GM20431 (cell line): ENCODE results near the gene BHMT2.

Source experiments
- in situ Hi-C: fragments of 300-500 bp; cut with MseI, MboI; formaldehyde crosslinking; loops from one replicate; pipeline ENCODE4 v1.15.0; 2020; ENCODE audit warnings: low sequenced_read_pairs; ENCODE audit not compliant: unreplicated experiment

Gene BHMT2, protein sequence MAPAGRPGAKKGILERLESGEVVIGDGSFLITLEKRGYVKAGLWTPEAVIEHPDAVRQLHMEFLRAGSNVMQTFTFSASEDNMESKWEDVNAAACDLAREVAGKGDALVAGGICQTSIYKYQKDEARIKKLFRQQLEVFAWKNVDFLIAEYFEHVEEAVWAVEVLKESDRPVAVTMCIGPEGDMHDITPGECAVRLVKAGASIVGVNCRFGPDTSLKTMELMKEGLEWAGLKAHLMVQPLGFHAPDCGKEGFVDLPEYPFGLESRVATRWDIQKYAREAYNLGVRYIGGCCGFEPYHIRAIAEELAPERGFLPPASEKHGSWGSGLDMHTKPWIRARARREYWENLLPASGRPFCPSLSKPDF

DNA sequence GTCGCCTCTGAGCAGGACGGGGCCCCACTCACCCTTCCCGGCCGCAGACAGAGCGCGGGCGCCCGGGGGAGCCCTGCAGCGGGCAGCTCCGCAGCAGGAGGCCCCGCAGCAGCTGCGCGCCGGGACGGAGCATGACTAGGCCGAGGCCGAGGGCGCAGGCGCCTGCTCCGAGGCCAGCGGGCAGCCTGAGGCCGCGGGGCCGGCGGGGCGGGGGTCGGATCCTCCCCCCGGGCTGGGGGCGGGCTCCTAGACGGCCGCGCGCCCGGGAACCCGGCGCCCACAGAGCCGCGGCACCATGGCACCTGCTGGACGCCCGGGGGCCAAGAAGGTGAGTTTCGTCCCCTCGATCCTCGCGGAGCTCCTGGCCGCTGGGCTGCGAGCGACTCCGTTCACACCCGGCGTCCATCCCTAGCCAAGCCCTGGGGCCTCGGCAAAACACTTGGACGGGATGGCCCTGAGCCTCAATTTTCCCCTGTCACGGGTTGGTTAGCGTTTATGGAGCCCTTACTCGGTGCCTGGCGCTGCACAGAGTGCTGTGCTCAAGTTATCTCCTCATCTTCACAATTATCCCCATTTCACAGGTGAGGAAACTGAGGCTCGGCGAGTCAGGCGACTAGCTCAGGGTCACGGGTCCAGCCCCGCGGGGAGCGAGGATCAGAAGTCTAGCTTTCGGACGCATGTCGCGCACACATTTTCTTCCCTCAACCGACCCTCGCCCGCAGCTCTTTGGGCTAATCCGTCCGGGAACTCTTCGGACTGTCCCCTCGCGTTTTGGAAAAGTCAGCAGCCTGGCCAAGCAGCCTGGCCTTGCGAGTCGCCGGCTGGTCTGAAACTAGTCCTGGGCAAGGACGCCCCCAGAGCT is at the start of gene BHMT2, which contains the start of gene DMGDH:
BHMT2 (plus strand) TSS at position 280 of the 862 bp plus-strand sequence; CDS start at position 296, 16 bp downstream.
DMGDH (minus strand) TSS at position 187 of the 862 bp plus-strand sequence; CDS start at position 133, 54 bp downstream.
- in situ Hi-C loops: no loop called here

DNA sequence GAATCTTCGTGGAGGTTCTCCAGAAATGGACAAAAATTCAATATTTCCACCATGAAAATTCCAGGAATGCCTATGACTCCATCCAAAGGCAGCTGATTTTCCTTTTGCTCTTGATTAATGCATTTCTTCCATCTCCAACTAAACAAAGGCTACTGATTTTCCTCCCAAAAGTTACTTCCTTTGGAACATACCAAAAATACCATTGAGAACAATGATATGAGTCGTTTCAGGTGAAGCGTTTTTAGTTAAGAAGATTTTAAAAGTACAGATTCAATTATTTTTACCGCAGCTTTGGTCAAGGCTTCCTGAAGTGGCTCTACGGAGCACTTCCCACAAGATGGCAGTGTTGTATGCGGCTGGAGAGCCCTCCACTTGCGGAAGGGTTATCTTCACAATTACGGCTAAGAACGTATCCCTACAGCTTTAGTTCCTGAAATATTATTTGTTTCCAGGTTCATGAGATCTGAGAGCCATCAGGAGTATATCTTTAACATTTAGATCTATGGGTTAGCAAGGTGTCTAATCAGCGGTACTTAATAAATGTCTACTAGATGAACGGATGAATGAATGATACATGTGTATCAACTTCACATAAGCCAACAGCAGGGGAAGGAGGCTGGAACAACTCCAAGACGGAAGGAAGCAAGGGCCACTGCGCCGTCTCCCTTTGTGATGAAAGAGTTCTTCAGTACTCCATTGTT is 48.6 kb upstream of the BHMT2 start:
- in situ Hi-C loops: loop anchor here (10.0 to 25.0 kb wide), 2 partner anchors 104 to 441 kb away; no protein-coding TSS in a partner anchor

DNA sequence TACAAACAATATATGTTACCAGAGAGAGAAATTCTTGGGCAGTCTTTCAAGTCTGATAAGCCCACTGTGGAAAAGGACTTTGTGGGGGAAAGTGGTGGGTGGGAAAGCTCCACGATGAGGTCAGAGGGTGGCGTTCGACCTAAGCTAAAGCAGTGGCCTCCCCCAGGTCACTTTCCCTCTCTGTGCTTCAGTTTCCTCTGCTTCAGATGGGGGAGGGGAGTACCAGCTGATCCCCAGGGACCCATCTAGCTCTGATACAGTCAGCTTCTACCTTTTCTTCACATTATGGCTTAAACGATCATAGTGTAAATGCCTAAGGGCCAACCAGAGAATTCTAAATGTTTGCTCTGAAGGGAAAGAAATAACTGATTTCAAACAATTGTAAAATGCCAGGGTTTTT is 47.8 kb upstream of the BHMT2 start:
- in situ Hi-C loops: loop anchor here (10.0 to 25.0 kb wide), 2 partner anchors 103 to 441 kb away; no protein-coding TSS in a partner anchor

DNA sequence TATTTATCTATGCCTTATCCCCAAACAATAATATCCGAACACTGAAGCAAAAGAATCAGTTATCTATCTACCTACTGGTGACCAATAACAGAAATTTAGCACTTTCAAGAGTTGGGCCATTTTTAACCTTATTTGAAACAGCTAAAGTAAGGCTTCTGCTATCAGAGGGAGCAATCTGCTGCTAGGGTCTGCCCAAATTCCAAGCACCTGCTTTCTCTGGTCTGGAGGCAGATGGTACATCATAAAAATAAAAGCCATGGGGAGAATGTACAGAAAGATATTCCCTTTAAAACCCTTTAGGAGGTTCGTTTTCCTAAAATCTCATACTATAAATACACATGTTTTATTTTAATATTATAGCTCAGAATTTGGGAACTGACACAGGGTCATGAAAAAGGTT is 46.8 kb upstream of the BHMT2 start:
- in situ Hi-C loops: loop anchor here (10.0 to 25.0 kb wide), 2 partner anchors 102 to 440 kb away; no protein-coding TSS in a partner anchor

DNA sequence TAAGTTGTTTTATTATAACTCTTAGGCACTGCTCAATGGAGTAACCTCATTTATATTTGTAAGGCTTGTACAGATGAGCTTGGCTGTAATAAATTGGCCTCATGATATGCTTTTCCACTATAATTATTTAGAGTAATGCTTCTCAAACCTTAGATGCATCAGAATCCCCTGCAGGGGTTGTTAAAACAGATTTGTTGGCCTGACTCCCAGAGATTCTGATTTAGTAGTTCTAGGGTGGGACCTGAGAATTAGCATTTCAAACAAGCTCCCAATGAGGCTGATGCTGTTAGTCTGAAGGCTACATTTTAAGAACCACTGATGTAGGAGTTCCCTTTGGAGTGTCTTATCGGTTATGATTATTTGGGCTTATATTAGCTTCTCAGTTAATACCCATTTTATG is 46.2 kb upstream of the BHMT2 start:
- in situ Hi-C loops: loop anchor here (10.0 to 25.0 kb wide), 2 partner anchors 101 to 439 kb away; no protein-coding TSS in a partner anchor

DNA sequence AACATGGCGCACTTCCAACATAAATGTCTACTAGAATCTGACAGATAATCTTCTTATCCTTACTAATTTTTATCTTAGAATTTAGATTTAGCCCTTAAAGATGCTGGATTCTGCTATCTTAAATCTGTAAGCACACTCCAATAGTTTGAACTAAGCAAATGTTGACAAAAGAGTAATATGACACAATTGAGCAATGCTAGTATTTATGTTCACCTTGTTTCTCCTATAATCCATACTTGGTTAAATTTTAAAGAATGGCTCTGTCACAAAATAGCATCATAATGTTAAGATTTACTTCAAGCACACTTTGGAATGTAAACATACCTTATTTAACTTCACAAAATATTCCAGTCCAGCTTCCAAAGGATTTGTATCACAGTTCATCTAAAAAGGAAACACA is 45.6 kb upstream of the BHMT2 start:
- in situ Hi-C loops: loop anchor here (10.0 to 25.0 kb wide), 2 partner anchors 101 to 438 kb away; no protein-coding TSS in a partner anchor

DNA sequence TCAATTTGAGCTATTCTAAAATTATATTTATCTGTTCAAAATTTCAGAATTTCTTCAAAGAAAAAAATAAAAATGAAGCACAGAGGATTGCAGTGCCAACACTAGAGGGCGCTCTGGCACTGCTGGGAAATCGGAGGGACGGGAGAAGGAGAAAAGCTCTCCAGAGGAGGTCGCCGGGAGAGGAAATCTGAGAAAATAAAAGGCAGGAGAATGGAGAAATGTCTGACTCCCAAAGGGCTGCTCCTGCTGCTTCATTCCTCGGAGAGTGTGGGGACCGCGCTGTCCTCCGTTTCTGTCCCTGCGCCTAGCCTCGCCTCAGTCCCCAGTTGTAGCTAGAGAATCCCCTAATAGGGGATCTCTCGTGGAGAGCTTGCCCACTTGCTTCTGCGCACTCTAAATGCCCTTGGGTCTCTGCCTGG is 44.5 kb upstream of the BHMT2 start:
- in situ Hi-C loops: loop anchor here (10.0 kb wide), 1 partner anchor 100 kb away; no protein-coding TSS in a partner anchor

DNA sequence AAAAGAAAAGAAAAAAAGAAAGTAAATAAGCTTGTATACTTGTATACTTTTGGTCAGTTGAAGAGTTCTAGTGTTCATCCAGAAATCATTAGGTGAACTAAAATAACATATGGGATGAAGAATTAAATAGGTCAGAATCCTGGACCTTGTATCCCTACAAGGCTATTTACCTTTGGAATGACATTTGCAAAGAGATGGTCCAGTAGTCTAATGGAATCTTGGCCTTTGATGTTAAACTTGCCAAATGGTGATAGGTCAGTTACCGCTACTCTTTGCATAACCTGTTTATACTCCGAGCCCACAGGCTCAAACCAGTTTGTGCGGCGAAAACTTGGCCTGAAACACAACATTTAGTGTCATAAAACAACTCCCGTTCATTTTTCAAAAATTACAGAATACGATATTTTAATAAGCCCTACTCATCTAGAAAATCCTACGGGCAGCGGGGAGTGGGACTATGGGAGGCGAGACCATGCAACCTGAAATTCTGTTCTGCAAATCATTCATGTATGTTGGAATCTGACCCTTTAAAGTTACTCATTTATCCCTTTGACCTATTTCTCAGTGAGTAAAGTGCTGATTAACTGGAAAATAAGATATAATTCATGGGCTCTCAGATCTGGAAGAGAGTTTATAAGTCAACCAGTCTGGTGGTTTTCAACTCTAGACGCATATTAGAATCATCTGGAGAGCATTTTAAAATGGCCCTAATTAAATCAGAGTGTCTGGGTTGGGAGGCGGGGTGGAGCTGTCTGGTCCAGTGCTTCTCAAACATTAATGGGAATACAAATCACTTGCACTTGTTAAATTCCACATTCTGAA is 38.7 kb upstream of the BHMT2 start:
- in situ Hi-C loops: no loop called here

DNA sequence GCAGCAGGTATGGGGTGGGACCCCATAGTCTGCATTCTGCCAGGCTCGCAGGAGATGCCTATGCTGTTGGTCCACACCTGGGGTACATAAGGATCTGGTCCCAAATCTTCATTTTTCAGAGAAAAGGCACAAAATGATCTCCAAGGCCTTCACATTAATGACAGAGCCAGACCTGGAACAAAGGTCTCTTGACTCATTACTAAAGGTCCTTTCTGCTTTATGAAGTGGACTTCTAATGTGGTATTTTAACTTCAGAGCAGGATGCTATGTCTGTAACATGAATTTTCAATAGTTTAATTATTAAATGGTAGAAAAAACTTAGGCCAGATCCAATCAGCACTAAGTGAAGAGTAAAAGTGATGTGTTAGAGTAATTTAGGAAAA is 38.1 kb upstream of the BHMT2 start:
- in situ Hi-C loops: no loop called here

DNA sequence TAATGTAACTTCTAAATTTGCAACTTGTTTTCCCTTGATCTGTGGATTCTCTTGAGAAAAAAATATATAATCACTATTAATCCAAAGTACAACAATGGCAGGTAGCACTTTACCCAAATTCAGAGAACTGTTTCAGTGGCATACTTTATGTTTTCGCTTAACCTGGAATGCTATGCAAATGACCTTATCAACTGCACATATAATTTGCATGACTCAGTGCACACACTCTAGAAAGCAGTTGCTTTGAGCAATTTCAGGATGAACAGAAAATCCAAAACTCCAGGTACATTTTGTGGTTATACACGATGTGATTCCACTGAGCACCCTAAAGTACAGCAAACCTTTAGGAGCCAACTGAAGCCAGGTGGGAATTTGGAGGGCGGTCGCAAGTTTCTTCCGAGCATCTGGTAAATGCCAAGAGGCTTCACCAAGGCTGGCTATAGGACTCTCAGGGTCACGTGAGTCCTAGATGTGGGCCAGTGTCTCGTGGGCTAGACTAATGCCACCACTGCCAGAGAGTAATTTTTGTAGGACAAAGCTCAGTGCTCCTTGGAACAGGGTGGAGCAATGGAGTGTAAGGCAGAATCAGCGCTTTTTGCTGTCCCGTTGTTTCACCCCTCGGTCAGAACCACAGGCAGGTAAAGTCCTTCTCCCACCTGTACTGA is 37.4 kb upstream of the BHMT2 start:
- in situ Hi-C loops: no loop called here

DNA sequence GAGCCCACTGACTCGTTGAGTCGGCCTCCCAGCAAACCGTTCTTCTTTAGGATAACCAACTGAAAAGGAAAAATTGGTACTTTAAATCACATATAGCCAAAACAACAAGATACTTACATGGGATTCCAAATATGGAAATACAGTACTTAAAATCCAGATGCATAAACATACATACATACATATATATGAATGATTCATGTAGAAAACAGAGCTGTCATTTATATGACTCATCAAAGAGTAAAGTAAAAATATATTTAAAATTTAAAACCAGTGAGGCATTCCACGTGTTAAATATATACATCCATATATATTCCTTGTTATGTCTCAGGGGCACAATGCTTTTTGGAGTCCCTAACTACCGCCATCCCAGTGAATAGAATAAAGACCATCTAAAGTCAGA is 36.8 kb upstream of the BHMT2 start:
- in situ Hi-C loops: no loop called here

DNA sequence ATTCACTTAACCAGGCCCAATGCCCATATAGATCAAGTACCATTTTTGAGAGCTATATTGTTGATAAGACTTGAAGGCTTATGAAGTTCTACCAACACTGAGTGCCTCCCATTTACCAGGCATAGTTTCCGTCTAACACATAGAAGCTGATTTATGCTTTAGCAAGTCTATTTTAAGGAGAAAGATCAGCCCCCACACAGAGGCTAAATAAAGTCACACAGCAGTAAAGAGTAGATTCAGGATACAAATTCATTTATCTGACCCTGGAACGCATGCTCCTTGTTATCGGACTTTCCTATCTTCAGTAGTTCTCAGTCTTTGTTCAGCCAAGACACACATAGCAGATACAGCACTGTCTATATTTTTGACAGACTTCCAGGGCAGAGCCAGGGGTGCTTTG is 34.3 kb upstream of the BHMT2 start:
- in situ Hi-C loops: no loop called here

DNA sequence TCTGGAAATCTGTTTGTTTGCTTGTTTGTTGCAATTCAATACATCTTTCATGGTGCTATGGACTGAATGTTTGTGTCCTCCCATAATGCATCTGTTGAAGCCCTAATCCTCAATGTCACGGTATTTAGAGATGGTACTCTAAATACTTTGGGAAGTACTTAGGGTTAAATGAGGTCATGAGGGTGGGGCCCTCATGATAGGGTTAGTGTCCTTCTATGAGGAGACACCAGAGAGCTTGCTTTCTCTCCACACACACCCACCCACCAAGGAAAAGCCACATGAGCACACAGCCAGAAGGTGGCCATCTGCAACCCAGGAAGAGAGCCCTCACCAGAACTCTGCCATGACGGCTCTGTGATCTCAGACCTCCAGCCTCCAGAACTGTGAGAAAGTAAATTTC is 32.8 kb upstream of the BHMT2 start:
- in situ Hi-C loops: no loop called here

DNA sequence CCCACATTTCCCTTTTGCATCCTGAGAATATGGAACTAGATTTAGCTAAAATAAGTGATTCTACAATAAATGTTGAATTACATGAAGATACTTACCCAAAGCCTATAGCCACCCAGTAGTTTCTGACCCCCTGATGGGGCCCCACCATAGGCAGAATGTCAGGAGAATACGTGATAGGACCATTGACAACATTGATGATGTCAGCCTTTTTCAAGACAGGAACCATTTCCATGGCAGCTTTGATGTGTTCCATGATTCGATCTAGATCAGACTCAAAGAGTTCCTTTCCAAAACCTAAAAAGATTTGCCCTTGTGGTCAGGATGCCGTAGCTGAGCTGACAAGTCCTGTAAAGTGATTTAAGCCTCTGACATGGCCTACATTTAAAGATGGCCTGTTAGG is 27.4 kb upstream of the BHMT2 start:
- in situ Hi-C loops: no loop called here

DNA sequence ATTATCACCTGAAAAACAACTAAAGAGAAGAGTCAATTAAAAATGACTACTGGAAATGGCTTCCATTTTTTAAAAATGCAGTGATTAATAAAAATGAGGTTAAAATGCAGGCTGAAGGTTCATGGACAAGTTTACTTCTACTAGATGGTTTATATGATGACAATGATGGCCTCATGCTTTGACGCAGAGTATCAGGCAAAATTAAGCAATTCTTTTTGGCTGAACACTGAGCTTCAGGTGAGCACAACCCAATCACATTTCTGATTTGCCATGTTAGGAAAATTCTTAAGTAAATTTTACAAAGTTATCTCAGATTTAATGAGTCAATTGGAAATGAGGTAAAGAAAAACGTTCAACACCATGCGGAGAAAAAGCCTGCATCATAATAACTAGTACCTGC is 22.4 kb upstream of the BHMT2 start:
- in situ Hi-C loops: no loop called here

DNA sequence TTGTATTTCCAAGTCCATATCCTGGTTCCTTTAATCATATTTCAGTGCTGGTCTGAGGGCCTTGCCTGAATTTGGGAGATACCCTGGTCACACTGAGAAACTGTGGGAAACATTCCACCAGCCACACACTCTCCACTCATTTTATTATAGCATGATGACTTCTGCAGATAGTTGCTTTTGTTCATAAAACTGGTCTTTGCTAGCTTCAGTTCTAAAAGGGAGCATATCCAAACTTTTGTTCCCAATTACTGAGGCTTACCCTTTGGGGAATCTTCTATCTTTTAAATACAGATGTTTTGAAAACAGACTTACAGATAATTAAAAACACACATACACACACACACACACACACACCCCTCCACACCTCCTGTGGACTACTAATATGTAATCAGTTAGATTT is 21.1 kb upstream of the BHMT2 start:
- in situ Hi-C loops: no loop called here

DNA sequence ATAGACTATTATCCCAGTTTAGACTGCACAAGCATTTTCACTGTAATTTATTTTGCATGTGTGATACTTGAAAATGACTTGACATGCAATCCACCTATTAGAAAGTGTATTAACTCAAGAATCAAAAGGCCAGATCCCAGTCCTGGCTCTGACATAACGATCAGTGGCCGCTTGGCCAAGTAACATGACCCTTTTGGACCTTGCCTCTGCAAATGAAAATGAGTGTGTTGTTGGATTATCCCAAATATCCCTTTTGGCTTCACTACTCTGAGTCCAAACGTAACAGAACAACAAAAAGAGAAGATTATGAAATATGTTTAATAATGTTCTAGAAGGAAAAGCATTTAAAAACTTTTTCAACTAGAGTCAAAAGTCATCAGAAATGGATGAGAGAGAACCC is 19.1 kb upstream of the BHMT2 start:
- in situ Hi-C loops: no loop called here

DNA sequence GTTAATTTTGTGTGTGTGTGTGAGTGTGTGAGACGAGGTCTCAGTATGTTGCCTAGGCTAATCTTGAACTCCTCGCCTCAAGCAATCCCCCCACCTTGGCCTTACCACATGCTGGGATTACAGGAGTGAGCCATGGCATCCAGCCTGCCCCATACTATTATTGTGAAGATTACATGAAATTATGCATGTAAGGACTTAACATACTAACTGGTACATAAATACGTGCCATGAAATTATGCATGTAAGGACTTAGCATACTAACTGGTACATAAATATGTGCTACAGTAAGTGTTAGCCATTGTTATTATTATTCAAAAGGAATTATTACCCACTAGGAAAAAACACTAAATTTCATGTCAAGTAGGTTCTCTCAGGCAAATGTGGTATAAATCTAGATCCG is 16.2 kb upstream of the BHMT2 start:
- in situ Hi-C loops: no loop called here

DNA sequence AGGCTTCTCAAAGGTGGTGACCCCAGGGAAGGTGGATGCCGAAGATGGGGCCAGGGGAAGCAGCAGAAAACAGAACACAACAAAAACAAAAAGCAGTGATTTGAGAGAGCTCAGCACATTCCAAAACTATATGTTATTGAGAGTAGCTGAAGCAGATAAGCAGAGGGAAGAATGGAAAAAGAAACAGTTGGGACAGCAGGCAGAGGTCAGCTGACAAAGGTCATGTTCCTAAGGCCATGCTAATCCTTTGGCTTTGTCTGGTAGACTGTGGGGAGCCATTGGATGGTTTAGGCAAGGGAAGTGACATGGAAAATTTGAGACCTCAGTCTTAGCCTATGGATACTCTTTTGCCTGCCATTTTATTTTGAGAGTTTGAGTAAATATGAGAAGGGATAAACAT is 14.6 kb upstream of the BHMT2 start:
- in situ Hi-C loops: no loop called here
